ENCODE results near the gene TANC1.

DNA sequence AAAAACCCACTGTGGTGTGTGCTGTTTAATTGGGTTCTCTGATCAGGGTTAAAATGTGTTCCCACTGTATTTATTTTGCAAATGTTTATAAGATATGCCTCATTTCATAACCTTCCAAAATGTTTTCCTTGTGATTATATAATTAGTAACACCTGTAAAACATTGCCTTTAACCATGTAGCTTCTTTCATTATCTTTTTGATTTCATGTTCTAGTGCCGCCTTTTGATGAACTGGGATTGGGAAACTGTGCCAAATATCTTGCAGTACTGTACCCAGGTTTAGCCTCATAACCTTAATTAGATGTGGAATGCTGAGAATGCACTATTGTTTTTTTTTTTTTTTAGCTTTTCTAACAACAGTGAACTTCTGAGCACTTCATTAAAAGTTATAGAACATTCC is 96.9 kb downstream of the TANC1 start:
- TF ChIP-seq CTCF (IDR thresholded peaks at IDR 0.05) = no peak
- TF ChIP-seq POLR2A (IDR thresholded peaks at IDR 0.05) = no peak
